GM12878 (cell line): Measurements from ENCODE around the gene EEF1A2. TPM values are rescaled to one million over a fixed set of nuclear protein-coding genes. Genes with fewer than 3 reads are reported as not detected.
A peak's percentile ranks its signal among the peaks of the same experiment; 100 is the strongest.

Experiments used
- CBFB ChIP-seq: IDR thresholded peaks from 2 replicates; pipeline ENCODE4 v1.6.1; 2016; ENCODE audit warnings: antibody characterized with exemption, low read depth
- CREM ChIP-seq: IDR thresholded peaks from 2 replicates; pipeline ENCODE4 v1.6.1; 2014; ENCODE audit warnings: antibody characterized with exemption, low read depth
- E2F8 ChIP-seq: fragments of 450-650 bp; IDR thresholded peaks from 2 replicates; pipeline ENCODE4 v1.6.1; 2018; ENCODE audit warnings: mild to moderate bottlenecking, low read depth, moderate library complexity; ENCODE audit not compliant: partially characterized antibody
- EED ChIP-seq: sonication (generic); IDR thresholded peaks from 2 replicates; pipeline ENCODE4 v1.6.1; 2016; ENCODE audit warnings: antibody characterized with exemption, low read depth
- FOS ChIP-seq: IDR thresholded peaks from 3 replicates; pipeline ENCODE4 v1.6.1; 2011; ENCODE audit warnings: borderline replicate concordance; ENCODE audit not compliant: insufficient read length; ENCODE audit errors: extremely low read depth
- FOXM1 ChIP-seq: IDR thresholded peaks from 2 replicates; pipeline ENCODE4 v1.6.1; 2012; ENCODE audit warnings: low read depth, mild to moderate bottlenecking, inconsistent platforms, low read length, moderate library complexity
- HCFC1 ChIP-seq: fragments of 150-350 bp; IDR thresholded peaks from 2 replicates; pipeline ENCODE4 v1.6.1; 2014; ENCODE audit warnings: low read length
- MTA2 ChIP-seq: fragments of 450-650 bp; IDR thresholded peaks from 2 replicates; pipeline ENCODE4 v1.6.1; 2016; ENCODE audit warnings: low read depth, mild to moderate bottlenecking, moderate library complexity
- NFYA ChIP-seq: IDR thresholded peaks from 2 replicates; pipeline ENCODE4 v1.6.1; 2011; ENCODE audit warnings: low read depth, mild to moderate bottlenecking, low read length, improper control_type of control experiment, borderline replicate concordance
- RELA ChIP-seq: fragments of 450-650 bp; IDR thresholded peaks from 2 replicates; pipeline ENCODE4 v1.8.0; 2014; ENCODE audit warnings: borderline replicate concordance; ENCODE audit not compliant: partially characterized antibody
- STAT1 ChIP-seq: fragments of 450-650 bp; conservative IDR thresholded peaks from 2 replicates; pipeline ENCODE4 v1.6.1; 2014; ENCODE audit warnings: antibody characterized with exemption, mild to moderate bottlenecking
- USF1 ChIP-seq: IDR thresholded peaks from 2 replicates; pipeline ENCODE4 v1.6.1; 2011; ENCODE audit warnings: borderline replicate concordance, low read depth, mild to moderate bottlenecking, moderate library complexity, mixed read lengths, low read length; ENCODE audit not compliant: insufficient read depth; ENCODE audit errors: extremely low read length
- ZNF207 ChIP-seq: fragments of 450-650 bp; IDR thresholded peaks from 2 replicates; pipeline ENCODE4 v1.6.1; 2014; ENCODE audit warnings: antibody characterized with exemption, mild to moderate bottlenecking, borderline replicate concordance
- ZNF384 ChIP-seq: IDR thresholded peaks from 2 replicates; pipeline ENCODE4 v1.6.1; 2012; ENCODE audit warnings: low read depth, mild to moderate bottlenecking, low read length, improper control_type of control experiment, borderline replicate concordance
- polyA plus RNA-seq, 11 experiments: library from polyadenylated mRNA; depleted of rRNA in 4 of 11; unstranded in 6 of 11; stranded (reverse) in 5 of 11; fragments of >200 nt; fragmentation: Nextera tagmentation in 4 of 11; fragmentation: Illumina TruSeq in 1 of 11; extraction: Ambion mirVana in 4 of 11; extraction: Trizol in 1 of 11; gene quantifications; 1 replicate in 1 of 11; 2 replicates in 10 of 11; pipeline versions ENCODE4 v1.2.1 to v1.2.3, GENCODE V29; 2011 to 2016; ENCODE audit warnings: inconsistent platforms in 2 of 11, missing spikeins in 2 of 11, low read depth in 1 of 11
- total RNA-seq, 4 experiments: library from RNA; depleted of rRNA in 3 of 4; stranded (reverse); fragments of >200 nt in 3 of 4; fragmentation: Illumina TruSeq in 1 of 4; extraction: Trizol in 1 of 4; gene quantifications; 2 replicates each; pipeline versions ENCODE4 v1.2.1 to v1.2.3, GENCODE V29; 2013 to 2021
- TF ChIP-seq, protein P1 (sequence below): fragments of 450-650 bp; IDR thresholded peaks from 2 replicates; pipeline ENCODE4 v1.6.1; 2017; ENCODE audit warnings: antibody characterized with exemption, mild to moderate bottlenecking, moderate library complexity
- TF ChIP-seq, protein P2 (sequence below): fragments of 450-650 bp; IDR thresholded peaks from 2 replicates; pipeline ENCODE4 v1.6.1; 2017; ENCODE audit warnings: mild to moderate bottlenecking
- TF ChIP-seq, protein P3 (sequence below): fragments of 450-650 bp; IDR thresholded peaks from 2 replicates; pipeline ENCODE4 v1.6.1; 2017; ENCODE audit warnings: mild to moderate bottlenecking, moderate library complexity

Gene EEF1A2
- total and polyA plus RNA-seq, 10 of the 15 experiments (the other 5 are each of a cell fraction or from before 2014, with no cell fraction given): 0.56 TPM; not detected in 9

DNA sequence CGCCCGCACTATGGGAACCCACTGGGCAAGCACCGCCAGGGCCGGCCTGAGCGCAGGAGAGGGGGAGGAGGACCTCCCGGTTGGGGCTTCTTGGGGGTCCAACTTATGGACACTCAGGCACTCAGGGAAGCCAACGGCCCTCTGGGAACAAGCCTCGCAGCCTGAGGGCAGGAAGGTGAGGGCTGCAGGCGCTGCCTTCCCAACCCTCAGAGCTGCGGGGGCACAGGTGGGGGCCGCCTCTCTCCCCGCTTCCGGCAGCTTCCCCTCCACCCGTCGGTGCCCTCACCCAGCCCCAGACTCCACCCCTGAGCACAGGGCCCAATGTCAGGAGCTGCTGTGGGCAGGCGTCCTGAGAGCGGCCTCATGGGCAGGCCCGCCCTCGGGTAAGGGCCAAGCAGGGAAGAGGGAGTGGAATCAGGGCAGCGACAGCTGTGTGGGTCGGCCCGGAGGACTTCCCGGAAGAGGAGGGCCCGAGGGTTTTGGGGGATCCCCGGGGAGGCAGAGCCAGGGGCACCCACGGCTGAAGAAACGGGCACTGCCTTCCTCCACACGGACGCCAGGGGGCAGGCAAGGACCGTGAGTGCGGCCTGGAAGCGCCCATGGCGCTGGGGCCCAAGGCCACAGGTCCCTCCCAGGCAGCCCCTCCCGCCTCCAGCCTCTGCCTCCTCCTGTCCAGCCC, 38.8 kb upstream of the EEF1A2 start (continued):
- TF ChIP-seq FOXM1 (no peak), E2F8 (no peak), NFYA (no peak), RELA (peak; percentile 94), EED (peak; percentile 73), HCFC1 (peak; percentile 34; the same call in 1 of the 2 replicates), USF1 (no peak), ZNF384 (no peak), ZNF207 (no peak), CBFB (no peak), CREM (peak; percentile 31; the same call in 1 of the 2 replicates), MTA2 (no peak), STAT1 (peak; percentile 75; the same call in 1 of the 2 replicates), FOS (no peak)
- TF ChIP-seq, protein P1, sequence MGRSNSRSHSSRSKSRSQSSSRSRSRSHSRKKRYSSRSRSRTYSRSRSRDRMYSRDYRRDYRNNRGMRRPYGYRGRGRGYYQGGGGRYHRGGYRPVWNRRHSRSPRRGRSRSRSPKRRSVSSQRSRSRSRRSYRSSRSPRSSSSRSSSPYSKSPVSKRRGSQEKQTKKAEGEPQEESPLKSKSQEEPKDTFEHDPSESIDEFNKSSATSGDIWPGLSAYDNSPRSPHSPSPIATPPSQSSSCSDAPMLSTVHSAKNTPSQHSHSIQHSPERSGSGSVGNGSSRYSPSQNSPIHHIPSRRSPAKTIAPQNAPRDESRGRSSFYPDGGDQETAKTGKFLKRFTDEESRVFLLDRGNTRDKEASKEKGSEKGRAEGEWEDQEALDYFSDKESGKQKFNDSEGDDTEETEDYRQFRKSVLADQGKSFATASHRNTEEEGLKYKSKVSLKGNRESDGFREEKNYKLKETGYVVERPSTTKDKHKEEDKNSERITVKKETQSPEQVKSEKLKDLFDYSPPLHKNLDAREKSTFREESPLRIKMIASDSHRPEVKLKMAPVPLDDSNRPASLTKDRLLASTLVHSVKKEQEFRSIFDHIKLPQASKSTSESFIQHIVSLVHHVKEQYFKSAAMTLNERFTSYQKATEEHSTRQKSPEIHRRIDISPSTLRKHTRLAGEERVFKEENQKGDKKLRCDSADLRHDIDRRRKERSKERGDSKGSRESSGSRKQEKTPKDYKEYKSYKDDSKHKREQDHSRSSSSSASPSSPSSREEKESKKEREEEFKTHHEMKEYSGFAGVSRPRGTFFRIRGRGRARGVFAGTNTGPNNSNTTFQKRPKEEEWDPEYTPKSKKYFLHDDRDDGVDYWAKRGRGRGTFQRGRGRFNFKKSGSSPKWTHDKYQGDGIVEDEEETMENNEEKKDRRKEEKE: no peak
- TF ChIP-seq, protein P2, sequence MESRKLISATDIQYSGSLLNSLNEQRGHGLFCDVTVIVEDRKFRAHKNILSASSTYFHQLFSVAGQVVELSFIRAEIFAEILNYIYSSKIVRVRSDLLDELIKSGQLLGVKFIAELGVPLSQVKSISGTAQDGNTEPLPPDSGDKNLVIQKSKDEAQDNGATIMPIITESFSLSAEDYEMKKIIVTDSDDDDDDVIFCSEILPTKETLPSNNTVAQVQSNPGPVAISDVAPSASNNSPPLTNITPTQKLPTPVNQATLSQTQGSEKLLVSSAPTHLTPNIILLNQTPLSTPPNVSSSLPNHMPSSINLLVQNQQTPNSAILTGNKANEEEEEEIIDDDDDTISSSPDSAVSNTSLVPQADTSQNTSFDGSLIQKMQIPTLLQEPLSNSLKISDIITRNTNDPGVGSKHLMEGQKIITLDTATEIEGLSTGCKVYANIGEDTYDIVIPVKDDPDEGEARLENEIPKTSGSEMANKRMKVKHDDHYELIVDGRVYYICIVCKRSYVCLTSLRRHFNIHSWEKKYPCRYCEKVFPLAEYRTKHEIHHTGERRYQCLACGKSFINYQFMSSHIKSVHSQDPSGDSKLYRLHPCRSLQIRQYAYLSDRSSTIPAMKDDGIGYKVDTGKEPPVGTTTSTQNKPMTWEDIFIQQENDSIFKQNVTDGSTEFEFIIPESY: no peak; the same call in 1 of the 2 replicates
- TF ChIP-seq, protein P3, sequence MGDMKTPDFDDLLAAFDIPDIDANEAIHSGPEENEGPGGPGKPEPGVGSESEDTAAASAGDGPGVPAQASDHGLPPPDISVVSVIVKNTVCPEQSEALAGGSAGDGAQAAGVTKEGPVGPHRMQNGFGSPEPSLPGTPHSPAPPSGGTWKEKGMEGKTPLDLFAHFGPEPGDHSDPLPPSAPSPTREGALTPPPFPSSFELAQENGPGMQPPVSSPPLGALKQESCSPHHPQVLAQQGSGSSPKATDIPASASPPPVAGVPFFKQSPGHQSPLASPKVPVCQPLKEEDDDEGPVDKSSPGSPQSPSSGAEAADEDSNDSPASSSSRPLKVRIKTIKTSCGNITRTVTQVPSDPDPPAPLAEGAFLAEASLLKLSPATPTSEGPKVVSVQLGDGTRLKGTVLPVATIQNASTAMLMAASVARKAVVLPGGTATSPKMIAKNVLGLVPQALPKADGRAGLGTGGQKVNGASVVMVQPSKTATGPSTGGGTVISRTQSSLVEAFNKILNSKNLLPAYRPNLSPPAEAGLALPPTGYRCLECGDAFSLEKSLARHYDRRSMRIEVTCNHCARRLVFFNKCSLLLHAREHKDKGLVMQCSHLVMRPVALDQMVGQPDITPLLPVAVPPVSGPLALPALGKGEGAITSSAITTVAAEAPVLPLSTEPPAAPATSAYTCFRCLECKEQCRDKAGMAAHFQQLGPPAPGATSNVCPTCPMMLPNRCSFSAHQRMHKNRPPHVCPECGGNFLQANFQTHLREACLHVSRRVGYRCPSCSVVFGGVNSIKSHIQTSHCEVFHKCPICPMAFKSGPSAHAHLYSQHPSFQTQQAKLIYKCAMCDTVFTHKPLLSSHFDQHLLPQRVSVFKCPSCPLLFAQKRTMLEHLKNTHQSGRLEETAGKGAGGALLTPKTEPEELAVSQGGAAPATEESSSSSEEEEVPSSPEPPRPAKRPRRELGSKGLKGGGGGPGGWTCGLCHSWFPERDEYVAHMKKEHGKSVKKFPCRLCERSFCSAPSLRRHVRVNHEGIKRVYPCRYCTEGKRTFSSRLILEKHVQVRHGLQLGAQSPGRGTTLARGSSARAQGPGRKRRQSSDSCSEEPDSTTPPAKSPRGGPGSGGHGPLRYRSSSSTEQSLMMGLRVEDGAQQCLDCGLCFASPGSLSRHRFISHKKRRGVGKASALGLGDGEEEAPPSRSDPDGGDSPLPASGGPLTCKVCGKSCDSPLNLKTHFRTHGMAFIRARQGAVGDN: no peak
